ENCODE results near the gene ECE1.

Gene ECE1

GRCh38 chr1:21270086-21270689 lies 20.1 kb downstream of the ECE1 start:
- Histone ChIP-seq H3K4me1 (ENCODE audit: control insufficient read depth in 5 of 5, insufficient read depth in 5 of 5, low read length in 5 of 5) (peaks cover 9 to 76% (median 21%) of the 10 kb centered on the region in 5 donors), H3K27ac (ENCODE audit: low read depth, low read length) (no peak overlapping the region)

GRCh38 chr1:21269461-21270085 lies 20.7 kb downstream of the ECE1 start:
- H3K4me1 ChIP-seq (ENCODE audit: control insufficient read depth in 5 of 5, insufficient read depth in 5 of 5, low read length in 5 of 5) = peaks cover 9 to 78% (median 21%) of the 10 kb centered on the region in 5 donors
- no peaks in the 10 kb centered on the region for H3K27me3 ChIP-seq (ENCODE audit: control insufficient read depth in 5 of 5, insufficient read depth in 4 of 5, low read length in 5 of 5)
- no peak overlapping the region for H3K27ac ChIP-seq (ENCODE audit: low read depth, low read length)
- H3K9me3 ChIP-seq (ENCODE audit: control insufficient read depth in 5 of 5, low read length in 5 of 5) = no peaks in the 10 kb centered on the region
- no peak overlapping the region for H3K9ac ChIP-seq (ENCODE audit: low read length in 5 of 5)
- peaks cover 7 to 74% (median 67%) of the 10 kb centered on the region in 5 donors for H3K36me3 ChIP-seq (ENCODE audit: control insufficient read depth in 5 of 5, insufficient read depth in 5 of 5, low read length in 5 of 5)
- H3K4me3 ChIP-seq (ENCODE audit: low read depth in 1 of 5, low read length in 5 of 5) = no peak overlapping the region

More at GRCh38 chr1:21270086-21270689, 20.1 kb downstream of the ECE1 start:
- Histone ChIP-seq H3K4me3 (ENCODE audit: low read depth in 1 of 5, low read length in 5 of 5) (no peak overlapping the region), H3K9ac (ENCODE audit: low read length in 5 of 5) (no peak overlapping the region), H3K9me3 (ENCODE audit: control insufficient read depth in 5 of 5, low read length in 5 of 5) (no peaks in the 10 kb centered on the region), H3K27me3 (ENCODE audit: control insufficient read depth in 5 of 5, insufficient read depth in 4 of 5, low read length in 5 of 5) (no peaks in the 10 kb centered on the region), H3K36me3 (ENCODE audit: control insufficient read depth in 5 of 5, insufficient read depth in 5 of 5, low read length in 5 of 5) (peaks cover 7 to 69% (median 62%) of the 10 kb centered on the region in 5 donors)

- Histone ChIP-seq H3K27me3 (ENCODE audit: control insufficient read depth in 5 of 5, insufficient read depth in 4 of 5, low read length in 5 of 5) (no peaks in the 10 kb centered on the region), H3K9me3 (ENCODE audit: control insufficient read depth in 5 of 5, low read length in 5 of 5) (no peaks in the 10 kb centered on the region), H3K27ac (ENCODE audit: low read depth, low read length) (peak overlapping the region; percentile 17), H3K36me3 (ENCODE audit: control insufficient read depth in 5 of 5, insufficient read depth in 5 of 5, low read length in 5 of 5) (peaks cover 7 to 79% (median 69%) of the 10 kb centered on the region in 5 donors), H3K9ac (ENCODE audit: low read length in 5 of 5) (no peak overlapping the region), H3K4me3 (ENCODE audit: low read depth in 1 of 5, low read length in 5 of 5) (no peak overlapping the region), H3K4me1 (ENCODE audit: control insufficient read depth in 5 of 5, insufficient read depth in 5 of 5, low read length in 5 of 5) (peaks cover 0 to 74% (median 16%) of the 10 kb centered on the region in 5 donors)
Observed at GRCh38 chr1:21268281-21269239, 21.7 kb downstream of the ECE1 start.

DNA sequence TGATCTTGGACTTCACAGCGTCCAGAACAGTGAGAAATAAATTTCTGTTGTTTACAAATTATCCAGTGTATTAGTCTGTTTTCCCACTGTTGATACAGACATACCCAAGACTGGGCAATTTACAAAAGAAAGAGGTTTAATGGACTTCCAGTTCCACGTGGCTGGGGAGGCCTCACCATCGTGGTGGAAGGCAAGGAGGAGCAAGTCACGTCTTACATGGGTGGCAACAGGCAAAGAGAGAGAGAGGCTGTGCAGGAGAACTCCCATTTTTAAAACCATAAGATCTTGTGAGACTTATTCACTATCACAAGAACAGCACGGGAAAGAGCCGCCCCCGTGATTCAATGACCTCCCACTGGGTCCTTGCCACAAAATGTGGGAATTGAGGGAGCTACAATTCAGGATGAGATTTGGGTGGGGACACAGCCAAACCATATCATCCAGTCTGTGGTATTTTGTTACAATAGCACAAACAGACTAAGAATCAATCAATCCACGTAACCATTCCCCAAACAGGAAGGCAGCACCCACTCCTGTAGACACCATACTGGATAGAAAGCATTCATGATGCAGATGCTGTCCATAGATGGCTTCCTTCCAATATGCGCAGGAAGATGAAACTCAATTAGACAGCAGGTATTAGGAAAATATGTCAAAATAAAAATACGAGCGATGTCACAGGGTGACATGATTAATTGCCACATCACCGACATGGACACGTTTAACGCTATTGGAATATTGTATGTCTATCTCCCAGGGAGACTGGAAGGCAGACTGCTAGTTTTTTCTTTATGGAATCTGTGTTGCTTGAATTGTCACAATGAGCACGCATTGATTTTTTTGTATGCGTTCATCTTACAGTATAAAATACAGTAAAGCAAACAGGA lies 22.8 kb downstream of the ECE1 start:
- no peaks in the 10 kb centered on the region for H3K9me3 ChIP-seq (ENCODE audit: control insufficient read depth in 5 of 5, low read length in 5 of 5)
- H3K36me3 ChIP-seq (ENCODE audit: control insufficient read depth in 5 of 5, insufficient read depth in 5 of 5, low read length in 5 of 5) = peaks cover 7 to 75% (median 64%) of the 10 kb centered on the region in 5 donors
- H3K9ac ChIP-seq (ENCODE audit: low read length in 5 of 5) = no peak overlapping the region
- peaks cover 5 to 73% (median 23%) of the 10 kb centered on the region in 5 donors for H3K4me1 ChIP-seq (ENCODE audit: control insufficient read depth in 5 of 5, insufficient read depth in 5 of 5, low read length in 5 of 5)
- H3K4me3 ChIP-seq (ENCODE audit: low read depth in 1 of 5, low read length in 5 of 5) = no peak overlapping the region
- no peak overlapping the region for H3K27ac ChIP-seq (ENCODE audit: low read depth, low read length)
- no peaks in the 10 kb centered on the region for H3K27me3 ChIP-seq (ENCODE audit: control insufficient read depth in 5 of 5, insufficient read depth in 4 of 5, low read length in 5 of 5)

DNA sequence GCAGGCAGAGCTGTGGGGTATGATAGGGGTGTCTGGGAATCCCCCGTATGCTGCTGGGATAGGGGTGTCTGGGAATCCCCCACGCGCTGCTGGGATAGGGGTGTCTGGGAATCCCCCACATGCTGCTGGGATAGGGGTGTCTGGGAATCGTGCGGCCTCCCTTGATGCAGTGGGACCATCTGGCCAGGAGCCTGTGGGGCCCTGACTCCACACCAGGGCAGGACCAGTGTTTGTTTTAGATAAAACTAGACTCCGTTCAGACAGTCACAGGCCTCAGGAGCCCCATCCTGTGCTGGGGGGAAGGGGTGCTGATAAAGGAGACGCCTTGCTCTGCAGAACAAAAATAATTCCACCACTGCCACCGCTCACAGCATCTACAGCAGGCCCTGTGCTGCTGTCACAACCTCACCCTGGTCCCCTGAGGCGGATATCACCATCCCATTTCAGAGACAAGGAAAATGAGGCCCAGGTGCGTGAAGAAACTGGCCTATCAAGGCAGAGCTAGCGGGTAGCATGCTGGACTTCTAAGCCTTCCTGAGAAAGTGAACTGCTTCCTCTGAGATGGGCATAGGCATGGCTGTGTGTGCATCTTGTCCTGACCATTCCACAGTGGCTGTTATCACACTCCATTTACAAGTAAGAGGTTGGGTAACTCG lies 24.0 kb downstream of the ECE1 start:
- Histone ChIP-seq H3K36me3 (ENCODE audit: control insufficient read depth in 5 of 5, insufficient read depth in 5 of 5, low read length in 5 of 5) (peaks cover 7 to 65% (median 54%) of the 10 kb centered on the region in 5 donors), H3K27ac (ENCODE audit: low read depth, low read length) (no peak overlapping the region), H3K27me3 (ENCODE audit: control insufficient read depth in 5 of 5, insufficient read depth in 4 of 5, low read length in 5 of 5) (no peaks in the 10 kb centered on the region), H3K4me1 (ENCODE audit: control insufficient read depth in 5 of 5, insufficient read depth in 5 of 5, low read length in 5 of 5) (peaks cover 16 to 85% (median 35%) of the 10 kb centered on the region in 5 donors), H3K9me3 (ENCODE audit: control insufficient read depth in 5 of 5, low read length in 5 of 5) (no peaks in the 10 kb centered on the region), H3K4me3 (ENCODE audit: low read depth in 1 of 5, low read length in 5 of 5) (no peak overlapping the region), H3K9ac (ENCODE audit: low read length in 5 of 5) (no peak overlapping the region)

DNA sequence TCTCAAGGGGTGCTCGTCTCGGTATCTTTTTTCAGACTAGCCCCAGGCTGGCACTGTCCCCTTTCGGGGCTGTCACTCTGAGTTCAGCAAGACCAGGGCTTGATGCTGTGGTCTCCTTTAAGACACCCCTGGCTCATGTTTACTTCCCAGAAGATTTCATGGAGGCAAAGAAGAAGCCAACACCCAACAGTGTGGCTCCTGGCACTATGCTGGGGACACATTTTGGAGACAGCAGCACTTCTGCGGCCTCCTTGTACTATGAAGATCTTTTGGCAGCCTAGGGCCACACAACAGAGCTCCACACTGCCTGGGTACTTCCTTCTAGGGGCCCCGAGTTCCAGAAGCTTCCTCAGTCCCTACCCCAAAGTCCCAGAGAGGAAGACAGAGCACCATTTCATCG lies 24.6 kb downstream of the ECE1 start:
- H3K9ac ChIP-seq (ENCODE audit: low read length in 5 of 5) = no peak overlapping the region
- H3K4me3 ChIP-seq (ENCODE audit: low read depth in 1 of 5, low read length in 5 of 5) = no peak overlapping the region
- no peaks in the 10 kb centered on the region for H3K27me3 ChIP-seq (ENCODE audit: control insufficient read depth in 5 of 5, insufficient read depth in 4 of 5, low read length in 5 of 5)
- no peak overlapping the region for H3K27ac ChIP-seq (ENCODE audit: low read depth, low read length)
- peaks cover 7 to 64% (median 48%) of the 10 kb centered on the region in 5 donors for H3K36me3 ChIP-seq (ENCODE audit: control insufficient read depth in 5 of 5, insufficient read depth in 5 of 5, low read length in 5 of 5)
- H3K9me3 ChIP-seq (ENCODE audit: control insufficient read depth in 5 of 5, low read length in 5 of 5) = no peaks in the 10 kb centered on the region
- peaks cover 20 to 86% (median 40%) of the 10 kb centered on the region in 5 donors for H3K4me1 ChIP-seq (ENCODE audit: control insufficient read depth in 5 of 5, insufficient read depth in 5 of 5, low read length in 5 of 5)

- Histone ChIP-seq H3K4me3 (ENCODE audit: low read depth in 1 of 5, low read length in 5 of 5) (no peak overlapping the region), H3K4me1 (ENCODE audit: control insufficient read depth in 5 of 5, insufficient read depth in 5 of 5, low read length in 5 of 5) (peaks cover 20 to 81% (median 40%) of the 10 kb centered on the region in 5 donors), H3K36me3 (ENCODE audit: control insufficient read depth in 5 of 5, insufficient read depth in 5 of 5, low read length in 5 of 5) (peaks cover 7 to 64% (median 46%) of the 10 kb centered on the region in 5 donors), H3K27ac (ENCODE audit: low read depth, low read length) (peak overlapping the region; percentile 30), H3K9me3 (ENCODE audit: control insufficient read depth in 5 of 5, low read length in 5 of 5) (no peaks in the 10 kb centered on the region), H3K9ac (ENCODE audit: low read length in 5 of 5) (no peak overlapping the region), H3K27me3 (ENCODE audit: control insufficient read depth in 5 of 5, insufficient read depth in 4 of 5, low read length in 5 of 5) (no peaks in the 10 kb centered on the region)
Observed at GRCh38 chr1:21264898-21265297, 25.4 kb downstream of the ECE1 start.

- Histone ChIP-seq H3K4me1 (ENCODE audit: control insufficient read depth in 5 of 5, insufficient read depth in 5 of 5, low read length in 5 of 5) (peaks cover 20 to 71% (median 40%) of the 10 kb centered on the region in 5 donors), H3K4me3 (ENCODE audit: low read depth in 1 of 5, low read length in 5 of 5) (no peak overlapping the region), H3K27ac (ENCODE audit: low read depth, low read length) (peak overlapping the region; percentile 90), H3K36me3 (ENCODE audit: control insufficient read depth in 5 of 5, insufficient read depth in 5 of 5, low read length in 5 of 5) (peaks cover 4 to 63% (median 47%) of the 10 kb centered on the region in 5 donors), H3K9me3 (ENCODE audit: control insufficient read depth in 5 of 5, low read length in 5 of 5) (no peaks in the 10 kb centered on the region), H3K27me3 (ENCODE audit: control insufficient read depth in 5 of 5, insufficient read depth in 4 of 5, low read length in 5 of 5) (no peaks in the 10 kb centered on the region), H3K9ac (ENCODE audit: low read length in 5 of 5) (no peak overlapping the region)
Observed at GRCh38 chr1:21263653-21264225, 26.5 kb downstream of the ECE1 start.

All from subcutaneous abdominal adipose tissue (tissue), 5 donors.